ENCODE measurements around the gene ZSCAN23.

Gene ZSCAN23

GRCh38 chr6:28443112-28443773, at the start of gene ZSCAN23:
TSS of gene ZSCAN23 (minus strand) at chr6:28443491. CDS start at chr6:28436266, 7,225 bp downstream.
- ChIA-PET CTCF (interaction anchor here (1.5 kb wide), 1 partner anchor 11 kb away, joined by 4 read pairs; no protein-coding TSS in a partner anchor), POLR2A (no interaction called here)
- no peak for TF ChIP-seq CTCF (IDR thresholded peaks at IDR 0.05; ENCODE audit: control extremely low read depth, extremely low read depth, low read depth, missing control alignments)
- peak; percentile 78 for DNase-seq (ENCODE audit: extremely low spot score)

GRCh38 chr6:28491984-28492317, 48.7 kb upstream of the ZSCAN23 start:
- ChIA-PET CTCF (no interaction called here), POLR2A (no interaction called here)
- TF ChIP-seq CTCF (IDR thresholded peaks at IDR 0.05; ENCODE audit: control extremely low read depth, extremely low read depth, low read depth, missing control alignments): no peak
- DNase-seq (ENCODE audit: extremely low spot score): no peak

- CTCF ChIA-PET: no interaction called here
- DNase-seq (ENCODE audit: extremely low spot score): peak; percentile 21
- TF ChIP-seq CTCF (IDR thresholded peaks at IDR 0.05; ENCODE audit: control extremely low read depth, extremely low read depth, low read depth, missing control alignments): no peak
- POLR2A ChIA-PET: no interaction called here
These were observed 47.1 kb upstream of the ZSCAN23 start for GRCh38 chr6:28490205-28490890.

GRCh38 chr6:28489366-28490204, 46.3 kb upstream of the ZSCAN23 start:
- no peak for TF ChIP-seq CTCF (IDR thresholded peaks at IDR 0.05; ENCODE audit: control extremely low read depth, extremely low read depth, low read depth, missing control alignments)
- peak; percentile 75 for DNase-seq (ENCODE audit: extremely low spot score)
- CTCF ChIA-PET: interaction anchor here (0.8 to 2.1 kb wide), 3 partner anchors 9 to 16 kb away, joined by 3 to 5 read pairs (median 3); no protein-coding TSS in a partner anchor
- POLR2A ChIA-PET: interaction anchor here (0.6 kb wide), 1 partner anchor 622 kb away, joined by 9 read pairs; a partner anchor contains a TSS

- DNase-seq (ENCODE audit: extremely low spot score): no peak
- no peak for TF ChIP-seq CTCF (IDR thresholded peaks at IDR 0.05; ENCODE audit: control extremely low read depth, extremely low read depth, low read depth, missing control alignments)
- CTCF ChIA-PET: interaction anchor here (0.8 to 2.1 kb wide), 4 partner anchors 9 to 77 kb away, joined by 3 to 5 read pairs (median 3); no protein-coding TSS in a partner anchor
- POLR2A ChIA-PET: interaction anchor here (0.6 to 0.7 kb wide), 2 partner anchors 621 to 679 kb away, joined by 3 to 9 read pairs; a partner anchor contains a TSS
These were observed 45.6 kb upstream of the ZSCAN23 start for GRCh38 chr6:28488916-28489365.

Data from GM10248 (cell line).